ENCODE data around the gene PHC1.
"Not testable (repeated sequence)": the region's sequence is repeated elsewhere in the genome, so short reads cannot be mapped to it uniquely, and the experiment has no call there.

The PHC1 gene

GRCh38 chr12:8911606-8912268 lies 2.6 kb upstream of the PHC1 start:
- DNase-seq, result no peak

GRCh38 chr12:8912914-8913313 lies 1.4 kb upstream of the PHC1 start:
- no peak for DNase-seq

DNA sequence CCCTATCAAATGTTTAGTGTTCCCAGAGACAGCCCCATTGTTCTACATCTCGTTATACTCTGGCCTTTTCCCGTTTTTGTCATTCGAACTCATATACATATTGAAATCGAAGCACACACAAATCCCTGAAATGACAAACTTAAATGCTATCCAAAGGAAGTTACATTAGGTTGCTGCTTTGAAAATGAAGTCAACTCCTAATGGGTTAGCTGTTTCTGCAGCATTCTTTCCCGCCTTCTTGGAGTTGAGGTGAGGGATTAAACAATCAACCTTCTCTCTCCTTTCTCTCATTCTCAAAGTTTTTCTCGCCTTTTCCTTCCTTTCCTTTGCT lies 642 bp upstream of the PHC1 start:
- DNase-seq, result no peak

GRCh38 chr12:8914716-8915526 lies 612 bp downstream of the PHC1 start:
- DNase-seq, result peak in 1 of 2 donors; percentile 52

GRCh38 chr12:8916154-8916553 lies 1.8 kb downstream of the PHC1 start:
- no peak for DNase-seq

GRCh38 chr12:8917031-8917430 lies 2.7 kb downstream of the PHC1 start:
- no peak for DNase-seq

DNA sequence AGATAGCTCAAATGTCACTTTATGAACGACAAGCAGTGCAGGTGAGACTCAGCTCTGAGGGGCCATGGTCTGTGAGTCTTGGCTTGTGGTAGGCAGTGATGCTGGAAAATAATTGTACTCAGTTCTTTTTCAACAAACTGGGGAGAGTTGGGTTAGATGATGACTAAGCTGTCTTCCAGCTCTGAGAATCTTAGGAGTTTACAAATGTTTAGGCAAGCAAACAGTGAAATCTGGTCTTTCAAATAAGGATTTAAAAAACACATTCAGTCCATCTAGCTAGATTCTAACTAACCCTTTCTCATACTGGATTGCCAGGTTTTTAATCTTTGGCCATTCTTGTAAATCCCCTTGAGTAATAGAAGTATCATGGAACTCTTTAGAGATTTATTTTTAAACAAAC lies 3.4 kb downstream of the PHC1 start:
- no peak for DNase-seq

DNA sequence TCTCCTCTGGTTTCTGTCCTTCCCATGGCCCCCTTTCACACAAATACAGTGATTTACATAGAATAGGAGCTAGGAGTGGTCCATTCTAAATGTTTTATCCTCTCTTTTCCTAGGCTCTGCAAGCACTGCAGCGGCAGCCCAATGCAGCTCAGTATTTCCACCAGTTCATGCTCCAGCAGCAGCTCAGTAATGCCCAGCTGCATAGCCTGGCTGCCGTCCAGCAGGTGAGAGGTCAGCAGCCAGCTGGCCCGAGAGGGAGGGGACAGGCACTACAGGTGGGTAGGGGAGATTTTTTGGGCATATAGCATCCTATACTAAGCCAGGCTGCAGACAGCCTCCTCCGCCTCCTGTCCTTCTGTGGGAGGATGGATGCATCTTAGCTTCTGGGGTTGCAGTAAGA lies 5.3 kb downstream of the PHC1 start:
- DNase-seq, result not testable (repeated sequence)

GRCh38 chr12:8922544-8922943 lies 8.2 kb downstream of the PHC1 start:
- DNase-seq, result no peak

- not testable (repeated sequence) for DNase-seq
Observed at GRCh38 chr12:8930655-8931323, 16.5 kb downstream of the PHC1 start.

DNA sequence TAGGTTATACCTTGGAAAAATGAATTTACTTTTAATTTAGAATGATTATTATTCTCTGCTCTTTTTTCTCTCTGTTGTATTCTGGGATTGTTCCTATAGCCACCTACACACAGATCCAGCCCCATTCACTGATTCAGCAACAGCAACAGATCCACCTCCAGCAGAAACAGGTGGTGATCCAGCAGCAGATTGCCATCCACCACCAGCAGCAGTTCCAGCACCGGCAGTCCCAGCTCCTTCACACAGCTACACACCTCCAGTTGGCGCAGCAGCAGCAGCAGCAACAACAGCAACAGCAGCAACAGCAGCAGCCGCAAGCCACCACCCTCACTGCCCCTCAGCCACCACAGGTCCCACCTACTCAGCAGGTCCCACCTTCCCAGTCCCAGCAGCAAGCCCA lies 18.2 kb downstream of the PHC1 start:
- DNase-seq, result not testable (repeated sequence)

- DNase-seq, result not testable (repeated sequence)
Observed at GRCh38 chr12:8934080-8934479, 19.8 kb downstream of the PHC1 start.

GRCh38 chr12:8936735-8937134 lies 22.4 kb downstream of the PHC1 start:
- no peak for DNase-seq

DNA sequence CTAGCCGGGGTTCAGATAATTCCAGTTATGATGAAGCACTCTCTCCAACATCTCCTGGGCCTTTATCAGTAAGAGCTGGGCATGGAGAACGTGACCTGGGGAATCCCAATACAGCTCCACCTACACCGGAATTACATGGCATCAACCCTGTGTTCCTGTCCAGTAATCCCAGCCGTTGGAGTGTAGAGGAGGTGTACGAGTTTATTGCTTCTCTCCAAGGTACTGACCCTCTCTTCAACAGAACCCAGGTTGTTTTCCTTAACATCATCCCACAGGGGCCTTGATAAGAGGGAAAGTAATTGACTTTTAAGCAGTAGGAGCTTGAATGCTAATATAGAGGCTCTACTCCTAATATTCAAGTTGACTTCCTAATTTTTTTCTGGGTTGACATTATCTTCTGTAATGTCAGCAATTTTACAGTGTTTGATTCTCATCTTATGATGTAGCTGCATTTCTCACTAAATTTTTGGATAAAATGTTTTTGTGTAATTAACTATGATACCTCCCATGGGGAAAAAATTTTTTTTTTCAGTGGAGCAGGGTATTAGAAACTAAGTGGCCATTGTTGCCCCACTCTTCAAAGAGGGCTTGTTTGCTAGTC lies 23.6 kb downstream of the PHC1 start:
- not testable (repeated sequence) for DNase-seq

DNA sequence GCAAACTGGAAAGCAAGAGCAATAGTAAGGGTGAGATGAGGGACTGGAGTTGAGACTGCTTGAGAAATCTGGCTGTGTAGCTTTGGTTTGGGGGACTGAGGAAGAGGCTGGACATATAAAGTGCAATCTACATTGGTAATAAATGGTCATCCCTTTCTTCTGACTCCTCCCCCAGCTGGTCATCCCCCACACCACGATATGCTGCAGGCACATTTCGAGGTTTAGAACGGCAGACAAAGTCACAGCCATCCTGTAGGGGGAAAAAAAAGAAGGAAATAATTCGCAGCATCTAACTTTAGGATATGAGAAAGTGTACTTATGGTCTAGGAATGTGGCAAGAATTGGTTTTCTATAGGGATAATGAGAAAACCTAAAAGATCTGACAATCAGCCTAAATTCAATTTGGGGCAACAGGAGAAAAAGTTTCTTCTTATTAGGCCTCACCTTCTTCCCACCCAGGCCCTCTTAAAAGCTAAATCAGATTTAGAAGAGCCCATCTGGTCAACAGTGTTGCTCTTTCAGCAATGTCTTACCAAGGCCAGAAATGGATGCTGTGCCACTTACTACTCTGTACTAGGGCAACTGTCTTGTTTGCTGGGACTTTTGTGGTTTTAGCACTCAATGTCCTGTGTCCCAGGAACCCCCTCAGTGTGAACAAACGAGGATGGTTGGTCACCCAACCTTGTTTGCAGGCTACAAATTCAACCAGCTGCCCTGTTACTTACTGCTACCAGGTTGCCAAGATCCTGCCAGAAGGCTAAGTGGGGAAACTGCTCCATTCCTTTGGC lies 27.6 kb downstream of the PHC1 start:
- DNase-seq, result no peak

DNA sequence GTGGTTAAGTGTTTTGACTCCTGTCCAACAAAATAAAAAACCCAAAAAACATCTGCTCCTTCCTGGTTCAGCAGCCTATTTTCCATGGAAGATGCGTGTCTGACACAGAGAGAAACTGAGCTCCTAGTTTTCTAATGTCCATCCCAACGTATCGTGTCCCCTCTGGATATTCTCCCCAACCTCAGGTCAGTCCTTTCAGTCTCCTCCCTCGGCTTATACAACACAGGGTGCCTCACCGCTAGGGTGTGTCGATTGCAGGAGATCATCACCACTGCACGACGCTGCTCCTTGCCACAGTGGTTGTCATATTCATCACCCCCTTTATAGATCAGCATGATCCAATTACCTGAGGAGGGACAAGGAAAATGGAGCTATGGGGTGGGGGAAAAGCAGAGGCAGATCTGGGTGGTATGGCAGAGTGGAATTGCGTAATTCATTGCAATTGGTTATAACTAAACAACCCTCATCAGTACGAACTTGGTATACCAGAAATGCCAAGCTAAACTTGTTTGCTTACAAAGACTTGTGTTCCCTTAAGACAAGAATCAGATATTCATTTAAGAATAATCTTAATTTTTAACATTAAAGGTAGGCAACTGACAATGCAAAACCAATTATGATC lies 29.4 kb downstream of the PHC1 start:
- no peak for DNase-seq

DNA sequence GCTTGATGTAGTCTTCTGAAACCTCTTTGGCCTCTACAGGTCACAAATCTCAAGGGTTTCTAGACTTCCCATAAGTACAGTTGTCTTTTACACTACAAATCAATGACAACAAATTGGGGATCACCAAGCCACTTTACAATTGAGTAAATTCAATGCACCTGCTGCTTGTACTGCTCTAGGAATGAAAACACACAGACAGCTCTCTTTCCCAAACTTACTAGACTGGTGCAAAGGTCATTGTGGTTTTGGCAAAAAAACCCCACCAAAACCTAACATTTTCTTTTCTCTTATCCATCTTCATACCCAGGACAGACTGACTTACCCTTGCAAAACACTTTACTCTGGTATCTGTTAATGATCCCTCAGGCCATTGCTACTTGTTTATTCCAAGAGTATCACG lies 32.4 kb downstream of the PHC1 start:
- DNase-seq, result no peak

- no peak for DNase-seq
Observed at GRCh38 chr12:8947737-8948136, 33.4 kb downstream of the PHC1 start.

DNA sequence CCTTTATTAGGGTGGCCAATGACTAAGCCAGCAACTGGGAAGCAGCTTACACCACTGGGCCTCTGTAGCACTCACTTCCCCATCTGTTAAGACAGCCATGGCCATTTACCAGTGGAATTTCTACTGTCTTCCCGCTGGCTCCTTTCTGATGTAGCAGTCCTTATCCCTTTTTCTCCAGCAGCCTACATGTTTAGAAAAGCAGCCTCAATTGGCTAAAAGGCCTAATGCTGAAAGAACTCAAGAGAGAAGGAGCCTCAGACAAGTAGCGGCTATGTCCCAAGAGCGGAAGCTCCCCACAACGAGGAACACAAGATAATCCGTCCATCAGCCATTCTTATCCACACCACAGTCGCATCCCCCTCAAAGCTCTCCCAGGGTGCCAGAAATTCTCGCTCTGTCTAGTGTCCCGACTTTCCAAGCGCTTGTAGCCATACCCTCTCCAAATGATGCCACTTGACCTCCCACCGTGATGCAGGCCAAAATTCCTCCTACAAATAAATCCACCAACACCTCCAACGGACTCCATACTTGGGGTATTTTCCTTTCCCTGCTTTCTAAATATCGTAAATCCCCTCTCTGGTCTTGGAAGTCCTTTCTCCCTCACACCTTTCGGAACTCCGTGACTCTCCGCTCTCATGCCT lies 34.5 kb downstream of the PHC1 start:
- no peak for DNase-seq

GRCh38 chr12:8949342-8950220 lies 35.3 kb downstream of the PHC1 start, which contains the start of gene M6PR:
Gene M6PR (minus strand): TSS chr12:8949645. CDS start chr12:8946404, 3,241 bp downstream.
- peak; percentile 98 to 99 for DNase-seq

GRCh38 chr12:8950221-8950527 lies 35.9 kb downstream of the PHC1 start:
- DNase-seq, result no peak

All from hippocampal formation (tissue), 2 donors.